Smooth muscle cell (in vitro differentiated cells): Measurements from ENCODE around the gene CFDP1. TPM values are rescaled to one million over a fixed set of nuclear protein-coding genes. Genes with fewer than 3 reads are reported as not detected.

ENCODE experiments used
- DNase-seq: peaks from one replicate; lab custom pipeline; 2025; ENCODE audit not compliant: unreplicated experiment; lab: John Stamatoyannopoulos, UW
- H2AFZ ChIP-seq: fragments of 200-600 bp; sonication (generic); 2 replicates; pipeline ENCODE4 v1.6.0; 2016; ENCODE audit warnings: antibody characterized with exemption, low read depth, mild to moderate bottlenecking
- H3F3A ChIP-seq: fragments of 200-600 bp; sonication (generic); 2 replicates; pipeline ENCODE4 v1.6.0; 2017; ENCODE audit warnings: antibody characterized with exemption, low read depth
- H3K27ac ChIP-seq: fragments of 200-600 bp; sonication (generic); 2 replicates; pipeline ENCODE4 v1.5.1; 2016; ENCODE audit warnings: low read depth, mild to moderate bottlenecking
- H3K27me3 ChIP-seq: fragments of 200-600 bp; sonication (generic); 2 replicates; pipeline ENCODE4 v1.6.1; 2016; ENCODE audit warnings: low read depth, mild to moderate bottlenecking
- H3K36me3 ChIP-seq: fragments of 200-600 bp; sonication (generic); 2 replicates; pipeline ENCODE4 v1.5.1; 2016; ENCODE audit warnings: low read depth
- H3K4me1 ChIP-seq: fragments of 200-600 bp; sonication (generic); 2 replicates; pipeline ENCODE4 v1.5.1; 2016; ENCODE audit warnings: low read depth
- H3K4me2 ChIP-seq: fragments of 200-600 bp; sonication (generic); 2 replicates; pipeline ENCODE4 v1.6.0; 2016; ENCODE audit warnings: mild to moderate bottlenecking
- H3K4me3 ChIP-seq: fragments of 200-600 bp; sonication (generic); 2 replicates; pipeline ENCODE4 v1.5.1; 2016; ENCODE audit warnings: mild to moderate bottlenecking
- H3K79me2 ChIP-seq: fragments of 200-600 bp; sonication (generic); 2 replicates; pipeline ENCODE4 v1.6.0; 2016; ENCODE audit warnings: low read depth, mild to moderate bottlenecking
- H3K9ac ChIP-seq: fragments of 200-600 bp; sonication (generic); 2 replicates; pipeline ENCODE4 v1.6.0; 2016; ENCODE audit warnings: low read depth
- H3K9me3 ChIP-seq: fragments of 200-600 bp; sonication (generic); replicated peaks from 2 replicates; pipeline ENCODE4 v1.5.1; 2016; ENCODE audit warnings: low read depth
- H4K20me1 ChIP-seq: fragments of 200-600 bp; sonication (generic); 2 replicates; pipeline ENCODE4 v1.6.0; 2016; ENCODE audit warnings: low read depth
- CTCF ChIP-seq: fragments of 200-600 bp; sonication (generic); IDR thresholded peaks from 2 replicates; pipeline ENCODE4 v1.5.1; 2017; ENCODE audit warnings: borderline replicate concordance, mild to moderate bottlenecking, antibody characterized with exemption; ENCODE audit not compliant: insufficient read depth, poor library complexity, severe bottlenecking
- WGBS: methylation state at CpG from one replicate; pipeline ENCODE4 v1.1.7; 2016; ENCODE audit warnings: low lambda C conversion rate; 5-methylcytosine and 5-hydroxymethylcytosine counted together
- polyA plus RNA-seq: library from polyadenylated mRNA; unstranded; fragments of >200 nt; fragmentation: Nextera tagmentation; extraction: Ambion mirVana; gene quantifications from 2 replicates; pipeline ENCODE4 v1.2.1, GENCODE V29; 2016
- total RNA-seq: library from RNA; depleted of rRNA; stranded (reverse); fragments of >200 nt; gene quantifications from 2 replicates; pipeline ENCODE4 v1.2.3, GENCODE V29; 2014

CFDP1 gene
- total and polyA plus RNA-seq, 2 experiments from 2014 or later = 59.0 to 91.0 TPM

GRCh38 chr16:75336521-75336920, 96.8 kb downstream of the CFDP1 start:
- Histone ChIP-seq H3K27me3 (no peaks in the 10 kb centered on the region), H3K4me1 (peaks cover 11% of the 10 kb centered on the region), H3K9ac (no peak overlapping the region), H3F3A (peaks cover 4% of the 10 kb centered on the region), H3K4me3 (no peak overlapping the region), H3K27ac (no peak overlapping the region), H3K36me3 (no peaks in the 10 kb centered on the region), H2AFZ (no peak overlapping the region), H3K79me2 (no peaks in the 10 kb centered on the region), H3K9me3 (no peaks in the 10 kb centered on the region), H3K4me2 (no peak overlapping the region), H4K20me1 (no peaks in the 10 kb centered on the region)
- 97% methylated on average over 2 of the region's 2 CpGs for WGBS
- TF ChIP-seq CTCF = no peak
- no peak for DNase-seq

- Histone ChIP-seq H3F3A (no peaks in the 10 kb centered on the region), H3K9me3 (no peaks in the 10 kb centered on the region), H2AFZ (no peak overlapping the region), H3K4me3 (no peak overlapping the region), H3K9ac (no peak overlapping the region), H3K4me2 (no peak overlapping the region), H3K27ac (peak overlapping the region; percentile 20), H3K27me3 (no peaks in the 10 kb centered on the region), H3K4me1 (no peaks in the 10 kb centered on the region), H3K79me2 (no peaks in the 10 kb centered on the region), H3K36me3 (no peaks in the 10 kb centered on the region), H4K20me1 (no peaks in the 10 kb centered on the region)
- no peak for TF ChIP-seq CTCF
- 51% methylated on average over 2 of the region's 2 CpGs for WGBS
- DNase-seq = no peak
Measured at GRCh38 chr16:75333721-75334163, 99.6 kb downstream of the CFDP1 start.

- Histone ChIP-seq H3K4me3 (no peak overlapping the region), H3K9me3 (no peaks in the 10 kb centered on the region), H3K27me3 (no peaks in the 10 kb centered on the region), H3K4me1 (no peaks in the 10 kb centered on the region), H3K9ac (no peak overlapping the region), H3K27ac (no peak overlapping the region), H3F3A (no peaks in the 10 kb centered on the region), H2AFZ (no peak overlapping the region), H3K36me3 (no peaks in the 10 kb centered on the region), H3K79me2 (peaks cover 4% of the 10 kb centered on the region), H3K4me2 (no peak overlapping the region), H4K20me1 (no peaks in the 10 kb centered on the region)
- no peak for TF ChIP-seq CTCF
- DNase-seq = no peak
- 88% methylated on average over 4 of the region's 4 CpGs for WGBS
Measured at GRCh38 chr16:75329943-75330342, 103.4 kb downstream of the CFDP1 start.

GRCh38 chr16:75326333-75326732, 107.0 kb downstream of the CFDP1 start:
- no peak for TF ChIP-seq CTCF
- no peak for DNase-seq
- Histone ChIP-seq H3K4me2 (no peak overlapping the region), H3F3A (peaks cover 9% of the 10 kb centered on the region), H3K9ac (no peak overlapping the region), H3K27me3 (no peaks in the 10 kb centered on the region), H3K4me3 (no peak overlapping the region), H3K4me1 (peaks cover 12% of the 10 kb centered on the region), H4K20me1 (no peaks in the 10 kb centered on the region), H3K27ac (no peak overlapping the region), H2AFZ (no peak overlapping the region), H3K36me3 (no peaks in the 10 kb centered on the region), H3K9me3 (no peaks in the 10 kb centered on the region), H3K79me2 (peaks cover 4% of the 10 kb centered on the region)
- WGBS = 88% methylated on average over 5 of the region's 5 CpGs
